Right forelimb (tissue), 1 donor: ENCODE data around the gene TTLL12.

Experiments used
- DNase-seq: peaks from one replicate; pipeline ENCODE4 v3.0.0-alpha.2; 2018

TTLL12 gene

GRCh38 chr22:43186272-43187170, at the start of gene TTLL12:
Gene TTLL12, minus strand, starts transcription at chr22:43187134. Its CDS starts 65 bp downstream, at chr22:43187069.
- peak; percentile 80 for DNase-seq

GRCh38 chr22:43235445-43236409, 48.8 kb upstream of the TTLL12 start:
- no peak for DNase-seq

- DNase-seq = no peak
These were observed 47.5 kb upstream of the TTLL12 start for GRCh38 chr22:43234264-43234988.

- no peak for DNase-seq
These were observed 46.6 kb upstream of the TTLL12 start for GRCh38 chr22:43233529-43233928.

GRCh38 chr22:43232445-43232844, 45.5 kb upstream of the TTLL12 start:
- no peak for DNase-seq

GRCh38 chr22:43231724-43232034, 44.7 kb upstream of the TTLL12 start:
- no peak for DNase-seq

- peak; percentile 74 for DNase-seq
These were observed 44.2 kb upstream of the TTLL12 start for GRCh38 chr22:43230971-43231723.

GRCh38 chr22:43230571-43230970, 43.6 kb upstream of the TTLL12 start:
- no peak for DNase-seq

- no peak for DNase-seq
These were observed 41.9 kb upstream of the TTLL12 start for GRCh38 chr22:43228863-43229262.

GRCh38 chr22:43228330-43228729, 41.4 kb upstream of the TTLL12 start:
- DNase-seq = no peak

GRCh38 chr22:43227239-43227630, 40.3 kb upstream of the TTLL12 start:
- no peak for DNase-seq

- DNase-seq = peak; percentile 69
These were observed 39.7 kb upstream of the TTLL12 start for GRCh38 chr22:43226377-43227238.

- no peak for DNase-seq
These were observed 38.7 kb upstream of the TTLL12 start for GRCh38 chr22:43225609-43226008.

- no peak for DNase-seq
These were observed 36.1 kb upstream of the TTLL12 start for GRCh38 chr22:43222987-43223386.

- no peak for DNase-seq
These were observed 35.3 kb upstream of the TTLL12 start for GRCh38 chr22:43222262-43222661.

GRCh38 chr22:43220625-43221380, 33.9 kb upstream of the TTLL12 start:
- no peak for DNase-seq

- DNase-seq = no peak
These were observed 31.9 kb upstream of the TTLL12 start for GRCh38 chr22:43218786-43219185.

- DNase-seq = no peak
These were observed 30.5 kb upstream of the TTLL12 start for GRCh38 chr22:43217285-43218030.

GRCh38 chr22:43216738-43217137, 29.8 kb upstream of the TTLL12 start:
- DNase-seq = no peak

- no peak for DNase-seq
These were observed 27.0 kb upstream of the TTLL12 start for GRCh38 chr22:43213962-43214361.
